ENCODE measurements around the gene SNAPC2.
A peak's percentile ranks its signal among the peaks of the same experiment; 100 is the strongest.
"Not testable (repeated sequence)": the region's sequence is repeated elsewhere in the genome, so short reads cannot be mapped to it uniquely, and the experiment has no call there.

Gene SNAPC2

GRCh38 chr19:7932930-7933300 is 12.8 kb downstream of the SNAPC2 start:
- DNase-seq = no peak

GRCh38 chr19:7933411-7933810 is 13.3 kb downstream of the SNAPC2 start:
- no peak for DNase-seq

- no peak for DNase-seq
These were observed 13.9 kb downstream of the SNAPC2 start for GRCh38 chr19:7933828-7934725.

- no peak for DNase-seq
These were observed 14.6 kb downstream of the SNAPC2 start for GRCh38 chr19:7934766-7935165.

GRCh38 chr19:7940841-7941240 is 20.7 kb downstream of the SNAPC2 start:
- no peak for DNase-seq

- DNase-seq = no peak
These were observed 21.9 kb downstream of the SNAPC2 start for GRCh38 chr19:7941895-7942596.

- no peak for DNase-seq
These were observed 22.9 kb downstream of the SNAPC2 start for GRCh38 chr19:7942981-7943443.

GRCh38 chr19:7943444-7944176 is 23.5 kb downstream of the SNAPC2 start, which contains the start of gene TIMM44:
Gene TIMM44, minus strand, starts transcription at chr19:7943666. Its CDS starts 15 bp downstream, at chr19:7943651.
- DNase-seq = peak; percentile 76 to 100 (median 99)

- peak in 49 of 51 donors; percentile 30 to 90 (median 72) for DNase-seq
These were observed 24.1 kb downstream of the SNAPC2 start for GRCh38 chr19:7944177-7944761.

GRCh38 chr19:7947939-7948338 is 27.8 kb downstream of the SNAPC2 start:
- DNase-seq = no peak

GRCh38 chr19:7953060-7953459 is 32.9 kb downstream of the SNAPC2 start:
- no peak for DNase-seq

GRCh38 chr19:7953576-7953975 is 33.4 kb downstream of the SNAPC2 start:
- no peak for DNase-seq

- DNase-seq = no peak
These were observed 35.6 kb downstream of the SNAPC2 start for GRCh38 chr19:7955696-7956095.

GRCh38 chr19:7959211-7959610 is 39.1 kb downstream of the SNAPC2 start:
- DNase-seq = no peak

- not testable (repeated sequence) for DNase-seq
These were observed 40.9 kb downstream of the SNAPC2 start for GRCh38 chr19:7961082-7961481.

GRCh38 chr19:7961920-7962626 is 41.9 kb downstream of the SNAPC2 start:
- DNase-seq = no peak

GRCh38 chr19:7962644-7963268 is 42.6 kb downstream of the SNAPC2 start:
- no peak for DNase-seq

GRCh38 chr19:7963566-7963965 is 43.4 kb downstream of the SNAPC2 start:
- DNase-seq = no peak

GRCh38 chr19:7965259-7965841 is 45.2 kb downstream of the SNAPC2 start:
- no peak for DNase-seq

All from hypothalamus (tissue), 51 donors.